ENCODE data around the gene WDR77. TPM values are rescaled to one million over a fixed set of nuclear protein-coding genes. Genes with fewer than 3 reads are reported as not detected.

Gene WDR77
- total and polyA plus RNA-seq, 4 donors, result 21.3 to 37.1 (median 29.1) TPM

- Histone ChIP-seq H3K27ac (ENCODE audit: low read depth in 1 of 2, low read length in 1 of 2) (no peak overlapping the region), H3K36me3 (ENCODE audit: control insufficient read depth in 4 of 4, insufficient read depth in 4 of 4, low read length in 4 of 4) (peaks cover 15 to 31% (median 24%) of the 10 kb centered on the region in 4 donors), H3K4me1 (ENCODE audit: control insufficient read depth in 5 of 5, insufficient read depth in 5 of 5, low read length in 5 of 5) (peaks cover 2 to 31% (median 14%) of the 10 kb centered on the region in 5 donors), H3K9ac (ENCODE audit: insufficient read depth in 1 of 2, low read length in 2 of 2) (no peak overlapping the region), H3K4me3 (no peak overlapping the region), H3K27me3 (ENCODE audit: control insufficient read depth in 3 of 3, insufficient read depth in 3 of 3, low read length in 2 of 3) (no peaks in the 10 kb centered on the region), H3K9me3 (ENCODE audit: control insufficient read depth in 4 of 4, insufficient read depth in 3 of 4, low read length in 3 of 4) (no peaks in the 10 kb centered on the region)
- TF ChIP-seq, protein P1, sequence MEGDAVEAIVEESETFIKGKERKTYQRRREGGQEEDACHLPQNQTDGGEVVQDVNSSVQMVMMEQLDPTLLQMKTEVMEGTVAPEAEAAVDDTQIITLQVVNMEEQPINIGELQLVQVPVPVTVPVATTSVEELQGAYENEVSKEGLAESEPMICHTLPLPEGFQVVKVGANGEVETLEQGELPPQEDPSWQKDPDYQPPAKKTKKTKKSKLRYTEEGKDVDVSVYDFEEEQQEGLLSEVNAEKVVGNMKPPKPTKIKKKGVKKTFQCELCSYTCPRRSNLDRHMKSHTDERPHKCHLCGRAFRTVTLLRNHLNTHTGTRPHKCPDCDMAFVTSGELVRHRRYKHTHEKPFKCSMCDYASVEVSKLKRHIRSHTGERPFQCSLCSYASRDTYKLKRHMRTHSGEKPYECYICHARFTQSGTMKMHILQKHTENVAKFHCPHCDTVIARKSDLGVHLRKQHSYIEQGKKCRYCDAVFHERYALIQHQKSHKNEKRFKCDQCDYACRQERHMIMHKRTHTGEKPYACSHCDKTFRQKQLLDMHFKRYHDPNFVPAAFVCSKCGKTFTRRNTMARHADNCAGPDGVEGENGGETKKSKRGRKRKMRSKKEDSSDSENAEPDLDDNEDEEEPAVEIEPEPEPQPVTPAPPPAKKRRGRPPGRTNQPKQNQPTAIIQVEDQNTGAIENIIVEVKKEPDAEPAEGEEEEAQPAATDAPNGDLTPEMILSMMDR (IDR thresholded peaks at IDR 0.05; ENCODE audit: control extremely low read depth, extremely low read depth), result no peak
- ATAC-seq (ENCODE audit: insufficient read depth, low FRiP score) (no peak), DNase-seq (peak in 1 of 3 donors; percentile 40)
- 54 to 70% methylated on average over 4 of the region's 4 CpGs for WGBS, 2 donors
Observed at GRCh38 chr1:111446967-111447892, 1.8 kb downstream of the WDR77 start.

- ATAC-seq (ENCODE audit: insufficient read depth, low FRiP score) (no peak), DNase-seq (no peak)
- peaks cover 2 to 29% (median 14%) of the 10 kb centered on the region in 5 donors for H3K4me1 ChIP-seq (ENCODE audit: control insufficient read depth in 5 of 5, insufficient read depth in 5 of 5, low read length in 5 of 5)
- no peaks in the 10 kb centered on the region for H3K27me3 ChIP-seq (ENCODE audit: control insufficient read depth in 3 of 3, insufficient read depth in 3 of 3, low read length in 2 of 3)
- no peak overlapping the region for H3K27ac ChIP-seq (ENCODE audit: low read depth in 1 of 2, low read length in 1 of 2)
- no peak overlapping the region for H3K4me3 ChIP-seq
- TF ChIP-seq, protein P1 (IDR thresholded peaks at IDR 0.05; ENCODE audit: control extremely low read depth, extremely low read depth), result no peak
- H3K9me3 ChIP-seq (ENCODE audit: control insufficient read depth in 4 of 4, insufficient read depth in 3 of 4, low read length in 3 of 4), result no peaks in the 10 kb centered on the region
- 71 to 74% methylated on average over 4 of the region's 4 CpGs for WGBS, 2 donors
- H3K36me3 ChIP-seq (ENCODE audit: control insufficient read depth in 4 of 4, insufficient read depth in 4 of 4, low read length in 4 of 4), result peaks cover 19 to 36% (median 27%) of the 10 kb centered on the region in 4 donors
- no peak overlapping the region for H3K9ac ChIP-seq (ENCODE audit: insufficient read depth in 1 of 2, low read length in 2 of 2)
Observed at GRCh38 chr1:111446546-111446945, 2.5 kb downstream of the WDR77 start.

DNA sequence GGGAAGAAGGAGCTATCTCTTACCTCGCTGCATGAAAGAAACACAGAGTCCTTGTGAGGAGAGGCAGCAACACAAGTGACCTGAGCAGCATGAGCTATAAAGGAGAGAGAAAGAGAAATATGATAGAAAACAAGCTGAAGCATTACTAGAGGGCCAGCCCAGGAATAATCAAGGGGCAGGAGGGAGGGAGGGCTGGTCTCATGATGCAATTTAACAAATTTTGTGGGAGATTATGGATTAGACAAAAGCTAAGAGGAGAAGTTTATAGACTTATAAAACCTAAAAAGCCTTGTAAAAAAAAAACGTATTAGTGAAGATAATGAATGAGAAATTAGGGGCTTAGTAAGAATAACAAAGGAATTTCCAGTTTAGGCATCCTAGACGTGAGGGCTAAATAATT, 5.0 kb downstream of the WDR77 start:
- Histone ChIP-seq H3K27ac (ENCODE audit: low read depth in 1 of 2, low read length in 1 of 2) (no peak overlapping the region), H3K36me3 (ENCODE audit: control insufficient read depth in 4 of 4, insufficient read depth in 4 of 4, low read length in 4 of 4) (peaks cover 29 to 40% (median 37%) of the 10 kb centered on the region in 4 donors), H3K27me3 (ENCODE audit: control insufficient read depth in 3 of 3, insufficient read depth in 3 of 3, low read length in 2 of 3) (no peaks in the 10 kb centered on the region), H3K9ac (ENCODE audit: insufficient read depth in 1 of 2, low read length in 2 of 2) (no peak overlapping the region), H3K9me3 (ENCODE audit: control insufficient read depth in 4 of 4, insufficient read depth in 3 of 4, low read length in 3 of 4) (no peaks in the 10 kb centered on the region), H3K4me3 (no peak overlapping the region), H3K4me1 (ENCODE audit: control insufficient read depth in 5 of 5, insufficient read depth in 5 of 5, low read length in 5 of 5) (peaks cover 0 to 13% (median 4%) of the 10 kb centered on the region in 5 donors)
- 79 to 96% methylated on average over 3 of the region's 3 CpGs for WGBS, 2 donors
- TF ChIP-seq, protein P1 (IDR thresholded peaks at IDR 0.05; ENCODE audit: control extremely low read depth, extremely low read depth), result no peak
- no peak for DNase-seq
- no peak for ATAC-seq (ENCODE audit: insufficient read depth, low FRiP score)
